GM23338 (cell line): ENCODE results near the gene UBE2K. TPM values are rescaled to one million over a fixed set of nuclear protein-coding genes. Genes with fewer than 3 reads are reported as not detected.

Experiments used
- ATAC-seq: fragments of 200-7000 bp; cut with Tn5 transposase; 3 replicates; pipeline ENCODE4 v1.9.1; 2020
- DNase-seq: peaks from one replicate; pipeline ENCODE4 v3.0.0-alpha.2; 2015; ENCODE audit warnings: low spot score
- H2AFZ ChIP-seq: fragments of 200-600 bp; sonication (generic); 2 replicates; pipeline ENCODE4 v1.8.0; 2016; ENCODE audit warnings: antibody characterized with exemption, mild to moderate bottlenecking, moderate library complexity
- H3F3A ChIP-seq: fragments of 200-600 bp; sonication (generic); replicated peaks from 2 replicates; pipeline ENCODE4 v1.8.0; 2017; ENCODE audit warnings: antibody characterized with exemption, mixed run types, low read depth
- H3K27ac ChIP-seq: fragments of 200-600 bp; sonication (generic); 2 replicates; pipeline ENCODE4 v1.6.1; 2016; ENCODE audit warnings: low read depth
- H3K27me3 ChIP-seq: fragments of 200-600 bp; sonication (generic); 2 replicates; pipeline ENCODE4 v1.8.0; 2016; ENCODE audit warnings: mild to moderate bottlenecking, mixed run types, moderate library complexity; ENCODE audit not compliant: insufficient read depth
- H3K36me3 ChIP-seq: fragments of 200-600 bp; sonication (generic); 2 replicates; pipeline ENCODE4 v1.8.0; 2016; ENCODE audit warnings: mild to moderate bottlenecking; ENCODE audit not compliant: insufficient read depth
- H3K4me1 ChIP-seq: fragments of 200-600 bp; sonication (generic); 2 replicates; pipeline ENCODE4 v1.8.0; 2016; ENCODE audit warnings: mild to moderate bottlenecking, moderate library complexity; ENCODE audit not compliant: insufficient read depth
- H3K4me2 ChIP-seq: fragments of 200-600 bp; sonication (generic); 2 replicates; pipeline ENCODE4 v1.7.1; 2017; ENCODE audit warnings: mixed run types
- H3K4me3 ChIP-seq: fragments of 200-600 bp; sonication (generic); 2 replicates; pipeline ENCODE4 v1.6.1; 2016; ENCODE audit warnings: mixed run types
- H3K79me2 ChIP-seq: fragments of 200-600 bp; sonication (generic); replicated peaks from 2 replicates; pipeline ENCODE4 v1.8.0; 2017; ENCODE audit warnings: mild to moderate bottlenecking; ENCODE audit not compliant: insufficient read depth
- H3K9me2 ChIP-seq: fragments of 200-600 bp; sonication (generic); 2 replicates; pipeline ENCODE4 v1.8.0; 2017; ENCODE audit not compliant: insufficient read depth
- H4K20me1 ChIP-seq: fragments of 200-600 bp; sonication (generic); replicated peaks from 2 replicates; pipeline ENCODE4 v1.8.0; 2017; ENCODE audit warnings: mild to moderate bottlenecking; ENCODE audit not compliant: insufficient read depth
- H3K27ac Mint-ChIP-seq: 2 replicates; pipeline ENCODE4 v1.8.0; 2020; ENCODE audit warnings: inconsistent platforms, mild to moderate bottlenecking, moderate library complexity, mixed read lengths
- H3K27me3 Mint-ChIP-seq: 3 replicates; pipeline ENCODE4 v1.8.0; 2022; ENCODE audit warnings: low read depth, mild to moderate bottlenecking, moderate library complexity, mixed read lengths, inconsistent platforms; ENCODE audit not compliant: insufficient read depth, poor library complexity
- H3K36me3 Mint-ChIP-seq: 3 replicates; pipeline ENCODE4 v1.8.0; 2021; ENCODE audit warnings: low read depth, mild to moderate bottlenecking, inconsistent platforms, moderate library complexity, mixed read lengths
- H3K4me1 Mint-ChIP-seq: 3 replicates; pipeline ENCODE4 v1.8.0; 2020; ENCODE audit warnings: mild to moderate bottlenecking, inconsistent platforms, mixed read lengths
- H3K4me3 Mint-ChIP-seq: 3 replicates; pipeline ENCODE4 v1.8.0; 2021; ENCODE audit warnings: moderate library complexity, mild to moderate bottlenecking, inconsistent platforms, mixed read lengths
- H3K9me3 Mint-ChIP-seq: 3 replicates; pipeline ENCODE4 v1.8.0; 2020; ENCODE audit warnings: moderate library complexity, mild to moderate bottlenecking, inconsistent platforms, mixed read lengths
- CTCF ChIP-seq, 2 experiments: fragments of 200-600 bp in 1 of 2; sonication (generic) in 1 of 2; conservative IDR thresholded peaks; 2 replicates each; pipeline versions ENCODE4 v1.5.1 to v1.6.1; 2016 to 2017; ENCODE audit warnings: antibody characterized with exemption in 2 of 2, low read depth in 2 of 2, mild to moderate bottlenecking in 2 of 2, moderate library complexity in 1 of 2
- ETS1 ChIP-seq: IDR thresholded peaks from 2 replicates; pipeline ENCODE4 v1.6.1; 2016; ENCODE audit warnings: antibody characterized with exemption
- EZH2 ChIP-seq: fragments of 200-600 bp; sonication (generic); IDR thresholded peaks from one replicate; pipeline ENCODE4 v1.8.0; 2017; ENCODE audit warnings: antibody characterized with exemption, mild to moderate bottlenecking, low read depth; ENCODE audit not compliant: unreplicated experiment
- EZH2phosphoT487 ChIP-seq: fragments of 200-600 bp; sonication (generic); IDR thresholded peaks from one replicate; pipeline ENCODE4 v1.8.1; 2018; ENCODE audit warnings: antibody characterized with exemption; ENCODE audit not compliant: unreplicated experiment
- NANOG ChIP-seq: IDR thresholded peaks from 2 replicates; pipeline ENCODE4 v1.6.1; 2016; ENCODE audit warnings: antibody characterized with exemption, borderline replicate concordance
- POLR2AphosphoS5 ChIP-seq: IDR thresholded peaks from 2 replicates; pipeline ENCODE4 v1.6.1; 2016; ENCODE audit warnings: antibody characterized with exemption, low read depth
- ZNF331 ChIP-seq: fragments of 250-450 bp; sonication (Bioruptor Pico); IDR thresholded peaks from 2 replicates; pipeline ENCODE4 v1.5.0; 2020; ENCODE audit warnings: low read depth, mild to moderate bottlenecking, moderate library complexity
- ZNF462 ChIP-seq: fragments of 250-450 bp; sonication (Bioruptor Pico); IDR thresholded peaks from 2 replicates; pipeline ENCODE4 v1.5.0; 2020; ENCODE audit warnings: mild to moderate bottlenecking, moderate library complexity
- polyA plus RNA-seq: library from polyadenylated mRNA; unstranded; fragments of >200 nt; fragmentation: Nextera tagmentation; extraction: Ambion mirVana; gene quantifications from 2 replicates; pipeline ENCODE4 v1.2.1, GENCODE V29; 2016
- total RNA-seq: library from RNA; depleted of rRNA; stranded (reverse); fragments of >200 nt; shearing (Covaris generic); gene quantifications from 2 replicates; pipeline ENCODE4 v1.2.3, GENCODE V29; 2014

The UBE2K gene
- total and polyA plus RNA-seq, 2 experiments from 2014 or later: 97.7 to 207 TPM

- Histone ChIP-seq H3K9me2 (no peaks in the 10 kb centered on the region), H3K4me2 (no peak overlapping the region), H2AFZ (no peak overlapping the region), H3K4me3 (no peak overlapping the region), H3K27ac (peak overlapping the region; percentile 73; the same call in 1 of the 2 replicates), H3K27me3 (no peaks in the 10 kb centered on the region), H3K36me3 (no peaks in the 10 kb centered on the region), H3K4me1 (no peaks in the 10 kb centered on the region), H3K79me2 (no peaks in the 10 kb centered on the region), H3F3A (no peaks in the 10 kb centered on the region), H4K20me1 (no peaks in the 10 kb centered on the region; the same call in none of the 2 replicates)
- no peak for DNase-seq
- Mint-ChIP-seq H3K4me3 (no peak overlapping the region), H3K36me3 (peaks cover 3% of the 10 kb centered on the region; the same call in 1 of the 3 replicates), H3K4me1 (peaks cover 8% of the 10 kb centered on the region; the same call in 1 of the 3 replicates), H3K27ac (no peak overlapping the region), H3K9me3 (no peaks in the 10 kb centered on the region), H3K27me3 (peaks cover 9% of the 10 kb centered on the region)
- no peak for TF ChIP-seq POLR2AphosphoS5
- ATAC-seq: peak; percentile 11; the same call in 2 of the 3 replicates
Observed at GRCh38 chr4:39785083-39785482, 87.1 kb downstream of the UBE2K start.

GRCh38 chr4:39786838-39787237 is 88.9 kb downstream of the UBE2K start:
- H2AFZ ChIP-seq: no peak overlapping the region
- no peaks in the 10 kb centered on the region; the same call in 1 of the 2 replicates for H4K20me1 ChIP-seq
- Mint-ChIP-seq H3K36me3 (no peaks in the 10 kb centered on the region), H3K9me3 (no peaks in the 10 kb centered on the region; the same call in 2 of the 3 replicates), H3K4me1 (peaks cover 8% of the 10 kb centered on the region; the same call in 1 of the 3 replicates), H3K4me3 (no peak overlapping the region), H3K27me3 (peaks cover 9% of the 10 kb centered on the region), H3K27ac (peak overlapping the region; percentile 78)
- H3K4me3 ChIP-seq: no peak overlapping the region
- H3K79me2 ChIP-seq: no peaks in the 10 kb centered on the region
- H3K36me3 ChIP-seq: no peaks in the 10 kb centered on the region
- no peaks in the 10 kb centered on the region for H3K4me1 ChIP-seq
- H3K27me3 ChIP-seq: no peaks in the 10 kb centered on the region
- no peak for TF ChIP-seq ETS1
- no peak for TF ChIP-seq POLR2AphosphoS5
- TF ChIP-seq EZH2: no peak
- TF ChIP-seq NANOG: no peak
- TF ChIP-seq ZNF462: no peak
- no peak for TF ChIP-seq CTCF (conservative IDR thresholded peaks at IDR 0.05; ENCODE audit: low read depth in 2 of 2)
- no peak for TF ChIP-seq EZH2phosphoT487
- no peak for TF ChIP-seq ZNF331 (CRISPR knock-in tag)
- no peak overlapping the region; the same call in 1 of the 2 replicates for H3K27ac ChIP-seq
- no peaks in the 10 kb centered on the region for H3F3A ChIP-seq
- ATAC-seq: peak; percentile 15; the same call in 2 of the 3 replicates
- no peak overlapping the region for H3K4me2 ChIP-seq
- no peak for DNase-seq
- H3K9me2 ChIP-seq: no peaks in the 10 kb centered on the region
